Upper lobe of right lung (tissue), 1 donor: ENCODE measurements around the gene DIPK1B. TPM values are rescaled to one million over a fixed set of nuclear protein-coding genes. Genes with fewer than 3 reads are reported as not detected.

Experiments used
- ATAC-seq: fragments of 200-7000 bp; cut with Tn5 transposase; one replicate; pipeline ENCODE4 v1.9.1; 2020; ENCODE audit warnings: mild to moderate bottlenecking, moderate library complexity
- DNase-seq: peaks from one replicate; pipeline ENCODE4 v3.0.0-alpha.2; 2020
- H3K27ac ChIP-seq: fragments of 200-600 bp; one replicate; pipeline ENCODE4 v1.8.0; 2022
- H3K27me3 ChIP-seq: fragments of 200-600 bp; one replicate; pipeline ENCODE4 v1.8.0; 2022; ENCODE audit warnings: mild to moderate bottlenecking
- H3K36me3 ChIP-seq: fragments of 200-600 bp; one replicate; pipeline ENCODE4 v1.8.0; 2022
- H3K4me1 ChIP-seq: fragments of 200-600 bp; one replicate; pipeline ENCODE4 v1.8.0; 2022
- H3K4me3 ChIP-seq: fragments of 200-600 bp; one replicate; pipeline ENCODE4 v1.8.0; 2022; ENCODE audit warnings: mild to moderate bottlenecking
- H3K9me3 ChIP-seq: fragments of 200-600 bp; one replicate; pipeline ENCODE4 v1.8.0; 2022
- CTCF ChIP-seq: fragments of 200-600 bp; IDR thresholded peaks from one replicate; pipeline ENCODE4 v1.8.0; 2022; ENCODE audit warnings: antibody characterized with exemption
- intact Hi-C: fragments of 100-400 bp; cut with DNase I; formaldehyde crosslinking; loops from one replicate; pipeline ENCODE4 v1.11.0; 2022
- total RNA-seq: library from RNA; stranded (reverse); fragmentation: NEBNext Ultra II Directional; extraction: Animal tissue kit (Norgen Biotek cat#: 25700); gene quantifications from one replicate; pipeline ENCODE4 v1.2.1, GENCODE V29; 2021
- donor health status: DM: no; HTN: yes; CAD: no; lungs with severe emphysema.

DIPK1B gene
- total RNA-seq, 1 donor from 2014 or later: 17.7 TPM

DNA sequence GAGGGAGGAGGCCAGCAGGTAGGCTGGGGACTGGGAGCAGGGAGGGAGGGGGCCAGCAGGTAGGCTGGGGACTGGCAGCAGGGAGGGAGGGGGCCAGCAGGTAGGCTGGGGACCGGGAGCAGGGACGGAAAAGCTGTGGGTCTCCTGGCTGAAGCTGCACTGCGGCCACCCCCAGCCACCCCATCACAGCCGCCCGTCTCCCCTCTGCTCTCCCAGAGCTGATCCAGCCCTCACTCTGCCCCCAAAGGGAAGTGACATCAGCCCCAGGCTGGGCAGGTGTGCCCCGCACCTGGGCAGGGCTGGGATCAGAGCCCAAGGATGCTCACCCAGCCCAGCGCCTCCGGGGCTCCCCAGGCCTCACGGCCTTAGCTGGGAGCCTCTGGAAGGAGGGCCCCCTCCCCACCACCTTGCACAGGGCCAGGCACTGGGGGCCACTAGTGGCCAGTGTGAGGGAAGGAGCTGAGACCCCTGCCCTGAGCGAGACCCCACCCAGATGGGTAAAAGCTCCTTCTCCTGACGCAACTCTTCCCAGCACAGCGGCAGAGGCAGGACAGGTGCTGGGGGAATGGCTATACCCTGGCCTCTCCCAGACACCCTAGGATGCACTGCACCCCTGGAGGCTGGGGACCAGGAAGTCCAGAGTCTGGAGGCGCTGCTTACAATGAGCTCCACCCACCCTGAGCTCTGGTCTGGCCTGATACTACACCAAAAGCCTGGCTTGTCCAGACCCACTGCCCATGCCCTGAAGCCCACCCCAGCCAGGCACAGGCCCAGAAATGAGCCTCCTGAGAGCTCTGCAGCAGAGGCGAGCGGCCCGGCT is 36.7 kb upstream of the DIPK1B start:
- Histone ChIP-seq H3K4me3 (no peak overlapping the region), H3K4me1 (peaks cover 26% of the 10 kb centered on the region), H3K36me3 (peaks cover 23% of the 10 kb centered on the region), H3K27me3 (no peaks in the 10 kb centered on the region), H3K27ac (peak overlapping the region; percentile 2), H3K9me3 (no peaks in the 10 kb centered on the region)
- no peak for DNase-seq
- intact Hi-C loops: no loop called here
- TF ChIP-seq CTCF: no peak
- peak; percentile 23 for ATAC-seq

DNA sequence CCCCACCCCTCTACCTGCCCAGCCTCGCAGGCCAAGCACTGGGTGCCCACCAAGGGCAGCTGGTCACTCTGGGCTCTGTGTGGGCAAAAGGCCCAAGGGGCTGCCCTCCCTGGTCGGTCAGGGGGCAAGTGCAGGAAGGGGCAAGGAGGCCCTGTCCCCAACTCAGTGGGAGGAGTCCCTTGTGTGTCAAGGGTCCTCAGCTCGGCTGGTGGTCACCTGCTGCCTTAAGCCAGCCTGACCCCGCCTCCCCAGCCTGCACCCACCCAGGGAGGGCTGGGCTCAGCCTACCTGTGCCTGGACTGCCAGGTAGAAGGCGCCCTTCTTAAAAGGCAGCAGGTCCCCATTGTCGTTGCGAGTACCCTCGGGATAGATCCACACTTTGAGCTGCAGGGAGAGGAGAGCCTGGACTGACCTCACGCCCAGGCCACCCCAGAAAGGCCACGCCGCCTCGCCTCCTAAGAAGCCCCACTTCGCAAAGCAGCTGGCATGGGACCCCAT is 36.0 kb upstream of the DIPK1B start:
- DNase-seq: no peak
- Histone ChIP-seq H3K4me3 (no peak overlapping the region), H3K9me3 (no peaks in the 10 kb centered on the region), H3K27ac (no peak overlapping the region), H3K27me3 (no peaks in the 10 kb centered on the region), H3K4me1 (peaks cover 26% of the 10 kb centered on the region), H3K36me3 (peaks cover 23% of the 10 kb centered on the region)
- TF ChIP-seq CTCF: no peak
- intact Hi-C loops: no loop called here
- ATAC-seq: no peak

- TF ChIP-seq CTCF: no peak
- ATAC-seq (no peak), DNase-seq (no peak)
Measured at GRCh38 chr9:136676920-136677686, 35.3 kb upstream of the DIPK1B start.

GRCh38 chr9:136678034-136678433 is 34.3 kb upstream of the DIPK1B start:
- intact Hi-C loops: no loop called here
- no peaks in the 10 kb centered on the region for H3K9me3 ChIP-seq
- ATAC-seq: no peak
- H3K27me3 ChIP-seq: no peaks in the 10 kb centered on the region
- H3K27ac ChIP-seq: no peak overlapping the region
- TF ChIP-seq CTCF: no peak
- H3K4me1 ChIP-seq: peaks cover 23% of the 10 kb centered on the region
- peaks cover 23% of the 10 kb centered on the region for H3K36me3 ChIP-seq
- no peak for DNase-seq
- no peak overlapping the region for H3K4me3 ChIP-seq

More at GRCh38 chr9:136676920-136677686, 35.3 kb upstream of the DIPK1B start:
- Histone ChIP-seq H3K36me3 (peaks cover 23% of the 10 kb centered on the region), H3K4me1 (peaks cover 23% of the 10 kb centered on the region), H3K4me3 (no peak overlapping the region), H3K9me3 (no peaks in the 10 kb centered on the region), H3K27ac (no peak overlapping the region), H3K27me3 (no peaks in the 10 kb centered on the region)
- intact Hi-C loops: no loop called here

GRCh38 chr9:136678624-136679023 is 33.7 kb upstream of the DIPK1B start:
- H3K36me3 ChIP-seq: peaks cover 23% of the 10 kb centered on the region
- ATAC-seq: no peak
- TF ChIP-seq CTCF: no peak
- no peaks in the 10 kb centered on the region for H3K27me3 ChIP-seq
- H3K27ac ChIP-seq: no peak overlapping the region
- H3K4me1 ChIP-seq: peaks cover 23% of the 10 kb centered on the region
- no peak for DNase-seq
- no peaks in the 10 kb centered on the region for H3K9me3 ChIP-seq
- intact Hi-C loops: no loop called here
- no peak overlapping the region for H3K4me3 ChIP-seq
